ENCODE measurements around the gene MET.
"Not testable (repeated sequence)": the region's sequence is repeated elsewhere in the genome, so short reads cannot be mapped to it uniquely, and the experiment has no call there.

The MET gene

GRCh38 chr7:116671681-116672595, at the start of gene MET:
Gene MET, plus strand, starts transcription at chr7:116672196. Its CDS starts 26,889 bp downstream, at chr7:116699085.
- in situ Hi-C loops (cut with HindIII; ENCODE audit: low sequenced_read_pairs): no loop called here

GRCh38 chr7:116626886-116627285, 45.1 kb upstream of the MET start:
- in situ Hi-C loops (cut with HindIII; ENCODE audit: low sequenced_read_pairs): no loop called here

GRCh38 chr7:116629051-116629463, 42.9 kb upstream of the MET start:
- in situ Hi-C loops (cut with HindIII; ENCODE audit: low sequenced_read_pairs): no loop called here

- in situ Hi-C loops (cut with HindIII; ENCODE audit: low sequenced_read_pairs): no loop called here
Observed at GRCh38 chr7:116630357-116630756, 41.6 kb upstream of the MET start.

- in situ Hi-C loops (cut with HindIII; ENCODE audit: low sequenced_read_pairs): no loop called here
Observed at GRCh38 chr7:116630932-116631671, 40.9 kb upstream of the MET start.

- in situ Hi-C loops (cut with HindIII; ENCODE audit: low sequenced_read_pairs): no loop called here
Observed at GRCh38 chr7:116631676-116632075, 40.3 kb upstream of the MET start.

- in situ Hi-C loops (cut with HindIII; ENCODE audit: low sequenced_read_pairs): no loop called here
Observed at GRCh38 chr7:116632384-116632783, 39.6 kb upstream of the MET start.

GRCh38 chr7:116633131-116633988, 38.6 kb upstream of the MET start:
- in situ Hi-C loops (cut with HindIII; ENCODE audit: low sequenced_read_pairs): no loop called here

- in situ Hi-C loops (cut with HindIII; ENCODE audit: low sequenced_read_pairs): no loop called here
Observed at GRCh38 chr7:116636997-116637396, 35.0 kb upstream of the MET start.

- in situ Hi-C loops (cut with HindIII; ENCODE audit: low sequenced_read_pairs): not testable (repeated sequence)
Observed at GRCh38 chr7:116638592-116638991, 33.4 kb upstream of the MET start.

GRCh38 chr7:116641551-116642153, 30.3 kb upstream of the MET start:
- in situ Hi-C loops (cut with HindIII; ENCODE audit: low sequenced_read_pairs): loop anchor here (5.0 kb wide), 1 partner anchor 96 kb away; no protein-coding TSS in a partner anchor

GRCh38 chr7:116643148-116643547, 28.8 kb upstream of the MET start:
- in situ Hi-C loops (cut with HindIII; ENCODE audit: low sequenced_read_pairs): loop anchor here (5.0 kb wide), 1 partner anchor 94 kb away; no protein-coding TSS in a partner anchor

- in situ Hi-C loops (cut with HindIII; ENCODE audit: low sequenced_read_pairs): loop anchor here (5.0 kb wide), 1 partner anchor 93 kb away; no protein-coding TSS in a partner anchor
Observed at GRCh38 chr7:116644628-116645027, 27.4 kb upstream of the MET start.

- in situ Hi-C loops (cut with HindIII; ENCODE audit: low sequenced_read_pairs): no loop called here
Observed at GRCh38 chr7:116647290-116647689, 24.7 kb upstream of the MET start.

GRCh38 chr7:116647861-116648260, 24.1 kb upstream of the MET start:
- in situ Hi-C loops (cut with HindIII; ENCODE audit: low sequenced_read_pairs): no loop called here

GRCh38 chr7:116650436-116650835, 21.6 kb upstream of the MET start:
- in situ Hi-C loops (cut with HindIII; ENCODE audit: low sequenced_read_pairs): no loop called here

- in situ Hi-C loops (cut with HindIII; ENCODE audit: low sequenced_read_pairs): no loop called here
Observed at GRCh38 chr7:116652793-116653192, 19.2 kb upstream of the MET start.

GRCh38 chr7:116653204-116653603, 18.8 kb upstream of the MET start:
- in situ Hi-C loops (cut with HindIII; ENCODE audit: low sequenced_read_pairs): no loop called here

- in situ Hi-C loops (cut with HindIII; ENCODE audit: low sequenced_read_pairs): no loop called here
Observed at GRCh38 chr7:116653646-116654045, 18.4 kb upstream of the MET start.

- in situ Hi-C loops (cut with HindIII; ENCODE audit: low sequenced_read_pairs): not testable (repeated sequence)
Observed at GRCh38 chr7:116659248-116659647, 12.7 kb upstream of the MET start.

All from endothelial cell of hepatic sinusoid (primary cell).